Memory B cell (primary cell): ENCODE measurements around the gene HSD11B2.

Experiments used
- ATAC-seq: fragments of 150-1000 bp; cut with Tn5 transposase; 2 replicates; pipeline ENCODE4 v1.10.0; 2021; ENCODE audit warnings: low read depth, mild to moderate bottlenecking, moderate library complexity
- DNase-seq, 2 donors: peaks; one replicate each; pipeline ENCODE4 v3.0.0; 2022; ENCODE audit warnings: low spot score in 2 of 2
- H3K27ac Mint-ChIP-seq: one replicate; pipeline ENCODE4 v1.8.0; 2022; ENCODE audit warnings: mild to moderate bottlenecking, moderate library complexity, mixed read lengths
- H3K27me3 Mint-ChIP-seq: one replicate; pipeline ENCODE4 v1.8.0; 2022; ENCODE audit warnings: mixed read lengths
- H3K36me3 Mint-ChIP-seq: one replicate; pipeline ENCODE4 v1.8.0; 2022; ENCODE audit warnings: mild to moderate bottlenecking, mixed read lengths
- H3K4me1 Mint-ChIP-seq: one replicate; pipeline ENCODE4 v1.8.0; 2022; ENCODE audit warnings: mixed read lengths
- H3K4me3 Mint-ChIP-seq: one replicate; pipeline ENCODE4 v1.8.0; 2022; ENCODE audit warnings: mild to moderate bottlenecking, moderate library complexity, mixed read lengths
- H3K9me3 Mint-ChIP-seq: one replicate; pipeline ENCODE4 v1.8.0; 2022; ENCODE audit warnings: mixed read lengths

Gene HSD11B2

GRCh38 chr16:67464565-67464964, 33.6 kb downstream of the HSD11B2 start:
- ATAC-seq (no peak), DNase-seq (no peak)
- no peaks in the 10 kb centered on the region for H3K9me3 Mint-ChIP-seq
- no peak overlapping the region for H3K27ac Mint-ChIP-seq
- H3K4me3 Mint-ChIP-seq: no peak overlapping the region
- H3K27me3 Mint-ChIP-seq: no peaks in the 10 kb centered on the region
- peaks cover 41% of the 10 kb centered on the region for H3K4me1 Mint-ChIP-seq
- H3K36me3 Mint-ChIP-seq: peaks cover 4% of the 10 kb centered on the region

GRCh38 chr16:67466581-67466980, 35.7 kb downstream of the HSD11B2 start:
- peak overlapping the region; percentile 89 for H3K27ac Mint-ChIP-seq
- no peak for ATAC-seq
- H3K4me1 Mint-ChIP-seq: peaks cover 43% of the 10 kb centered on the region
- H3K27me3 Mint-ChIP-seq: no peaks in the 10 kb centered on the region
- H3K9me3 Mint-ChIP-seq: no peaks in the 10 kb centered on the region
- peaks cover 7% of the 10 kb centered on the region for H3K36me3 Mint-ChIP-seq
- H3K4me3 Mint-ChIP-seq: peak overlapping the region; percentile 15
- no peak for DNase-seq

- no peaks in the 10 kb centered on the region for H3K9me3 Mint-ChIP-seq
- no peak overlapping the region for H3K4me3 Mint-ChIP-seq
- ATAC-seq (no peak), DNase-seq (no peak)
- H3K27me3 Mint-ChIP-seq: no peaks in the 10 kb centered on the region
- peaks cover 8% of the 10 kb centered on the region for H3K36me3 Mint-ChIP-seq
- peaks cover 53% of the 10 kb centered on the region for H3K4me1 Mint-ChIP-seq
- H3K27ac Mint-ChIP-seq: no peak overlapping the region
Observed at GRCh38 chr16:67468731-67469130, 37.8 kb downstream of the HSD11B2 start.

- Mint-ChIP-seq H3K27ac (peak overlapping the region; percentile 21), H3K9me3 (no peaks in the 10 kb centered on the region), H3K4me1 (peaks cover 64% of the 10 kb centered on the region), H3K4me3 (no peak overlapping the region), H3K27me3 (no peaks in the 10 kb centered on the region), H3K36me3 (peaks cover 16% of the 10 kb centered on the region)
- DNase-seq (no peak), ATAC-seq (no peak)
Observed at GRCh38 chr16:67470359-67470758, 39.4 kb downstream of the HSD11B2 start.

GRCh38 chr16:67471758-67472384, 41.0 kb downstream of the HSD11B2 start:
- H3K4me1 Mint-ChIP-seq: peaks cover 53% of the 10 kb centered on the region
- peaks cover 13% of the 10 kb centered on the region for H3K36me3 Mint-ChIP-seq
- H3K27ac Mint-ChIP-seq: no peak overlapping the region
- DNase-seq: no peak
- H3K27me3 Mint-ChIP-seq: no peaks in the 10 kb centered on the region
- no peak overlapping the region for H3K4me3 Mint-ChIP-seq
- no peak for ATAC-seq
- no peaks in the 10 kb centered on the region for H3K9me3 Mint-ChIP-seq

- Mint-ChIP-seq H3K27me3 (no peaks in the 10 kb centered on the region), H3K27ac (peak overlapping the region; percentile 64), H3K36me3 (peaks cover 16% of the 10 kb centered on the region), H3K9me3 (no peaks in the 10 kb centered on the region), H3K4me3 (no peak overlapping the region), H3K4me1 (peaks cover 50% of the 10 kb centered on the region)
- no peak for DNase-seq
- no peak for ATAC-seq
Observed at GRCh38 chr16:67474551-67475455, 43.9 kb downstream of the HSD11B2 start.

GRCh38 chr16:67477960-67478554, 47.1 kb downstream of the HSD11B2 start:
- ATAC-seq (no peak), DNase-seq (no peak)
- H3K9me3 Mint-ChIP-seq: no peaks in the 10 kb centered on the region
- H3K27ac Mint-ChIP-seq: peak overlapping the region; percentile 77
- no peaks in the 10 kb centered on the region for H3K27me3 Mint-ChIP-seq
- H3K36me3 Mint-ChIP-seq: peaks cover 10% of the 10 kb centered on the region
- H3K4me1 Mint-ChIP-seq: peaks cover 44% of the 10 kb centered on the region
- H3K4me3 Mint-ChIP-seq: peak overlapping the region; percentile 39

GRCh38 chr16:67480833-67481560, 50.1 kb downstream of the HSD11B2 start, which contains the start of gene ATP6V0D1:
ATP6V0D1 (minus strand) TSS chr16:67481157; CDS start chr16:67481086, 71 bp downstream.
- Mint-ChIP-seq H3K9me3 (no peaks in the 10 kb centered on the region), H3K4me3 (peak within 1 kb of the TSS; percentile 97)

GRCh38 chr16:67481561-67482232, 50.8 kb downstream of the HSD11B2 start:
- no peaks in the 10 kb centered on the region for H3K27me3 Mint-ChIP-seq
- no peaks in the 10 kb centered on the region for H3K9me3 Mint-ChIP-seq
- peaks cover 6% of the 10 kb centered on the region for H3K36me3 Mint-ChIP-seq
- H3K4me3 Mint-ChIP-seq: peak overlapping the region; percentile 97
- H3K4me1 Mint-ChIP-seq: peaks cover 35% of the 10 kb centered on the region
- H3K27ac Mint-ChIP-seq: peak overlapping the region; percentile 99
- DNase-seq (no peak), ATAC-seq (no peak)

More at GRCh38 chr16:67480833-67481560, 50.1 kb downstream of the HSD11B2 start, which contains the start of gene ATP6V0D1:
- Mint-ChIP-seq H3K27ac (peak within 1 kb of the TSS; percentile 99), H3K27me3 (no peaks in the 10 kb centered on the region), H3K36me3 (peaks cover 5% of the 10 kb centered on the region), H3K4me1 (peaks cover 35% of the 10 kb centered on the region)
- peak; percentile 84 for ATAC-seq
- DNase-seq: peak; percentile 99

- H3K9me3 Mint-ChIP-seq: no peaks in the 10 kb centered on the region
- no peak for DNase-seq
- H3K4me3 Mint-ChIP-seq: peak overlapping the region; percentile 97
- H3K27me3 Mint-ChIP-seq: no peaks in the 10 kb centered on the region
- H3K27ac Mint-ChIP-seq: peak overlapping the region; percentile 99
- peaks cover 33% of the 10 kb centered on the region for H3K4me1 Mint-ChIP-seq
- no peak for ATAC-seq
- H3K36me3 Mint-ChIP-seq: peaks cover 6% of the 10 kb centered on the region
Observed at GRCh38 chr16:67482233-67482924, 51.5 kb downstream of the HSD11B2 start.

GRCh38 chr16:67483150-67483549, 52.2 kb downstream of the HSD11B2 start, which contains the start of gene AGRP:
AGRP (minus strand) TSS chr16:67483547; CDS start chr16:67483398, 149 bp downstream.
- DNase-seq (no peak), ATAC-seq (no peak)
- Mint-ChIP-seq H3K27me3 (no peaks in the 10 kb centered on the region), H3K36me3 (peaks cover 4% of the 10 kb centered on the region), H3K9me3 (no peaks in the 10 kb centered on the region), H3K4me3 (peak within 1 kb of the TSS; percentile 97), H3K4me1 (peaks cover 31% of the 10 kb centered on the region), H3K27ac (peak within 1 kb of the TSS; percentile 99)

- H3K27ac Mint-ChIP-seq: peak overlapping the region; percentile 43
- no peaks in the 10 kb centered on the region for H3K27me3 Mint-ChIP-seq
- H3K36me3 Mint-ChIP-seq: peaks cover 4% of the 10 kb centered on the region
- no peak for DNase-seq
- ATAC-seq: no peak
- H3K4me3 Mint-ChIP-seq: peak overlapping the region; percentile 57
- peaks cover 25% of the 10 kb centered on the region for H3K4me1 Mint-ChIP-seq
- H3K9me3 Mint-ChIP-seq: no peaks in the 10 kb centered on the region
Observed at GRCh38 chr16:67483731-67484525, 53.0 kb downstream of the HSD11B2 start.
